HFF-Myc (cell line): ENCODE data around the gene COMP.
A peak's percentile ranks its signal among the peaks of the same experiment; 100 is the strongest.

ENCODE experiments used
- DNase-seq: peaks from one replicate; pipeline ENCODE4 v3.0.0-alpha.2; 2011; ENCODE audit warnings: low read depth; ENCODE audit errors: extremely low read depth
- H3K4me3 ChIP-seq: replicated peaks from 2 replicates; pipeline ENCODE4 v1.5.1; 2011; ENCODE audit warnings: low read depth, mild to moderate bottlenecking, control low read depth, low read length
- TF ChIP-seq, protein P1 (sequence below): IDR thresholded peaks from 2 replicates; pipeline ENCODE4 v1.5.1; 2012; ENCODE audit warnings: mild to moderate bottlenecking, low read depth, low read length, control low read depth; ENCODE audit errors: missing control alignments

COMP gene

GRCh38 chr19:18802354-18802753 is 11.2 kb upstream of the COMP start:
- DNase-seq = no peak
- TF ChIP-seq, protein P1, sequence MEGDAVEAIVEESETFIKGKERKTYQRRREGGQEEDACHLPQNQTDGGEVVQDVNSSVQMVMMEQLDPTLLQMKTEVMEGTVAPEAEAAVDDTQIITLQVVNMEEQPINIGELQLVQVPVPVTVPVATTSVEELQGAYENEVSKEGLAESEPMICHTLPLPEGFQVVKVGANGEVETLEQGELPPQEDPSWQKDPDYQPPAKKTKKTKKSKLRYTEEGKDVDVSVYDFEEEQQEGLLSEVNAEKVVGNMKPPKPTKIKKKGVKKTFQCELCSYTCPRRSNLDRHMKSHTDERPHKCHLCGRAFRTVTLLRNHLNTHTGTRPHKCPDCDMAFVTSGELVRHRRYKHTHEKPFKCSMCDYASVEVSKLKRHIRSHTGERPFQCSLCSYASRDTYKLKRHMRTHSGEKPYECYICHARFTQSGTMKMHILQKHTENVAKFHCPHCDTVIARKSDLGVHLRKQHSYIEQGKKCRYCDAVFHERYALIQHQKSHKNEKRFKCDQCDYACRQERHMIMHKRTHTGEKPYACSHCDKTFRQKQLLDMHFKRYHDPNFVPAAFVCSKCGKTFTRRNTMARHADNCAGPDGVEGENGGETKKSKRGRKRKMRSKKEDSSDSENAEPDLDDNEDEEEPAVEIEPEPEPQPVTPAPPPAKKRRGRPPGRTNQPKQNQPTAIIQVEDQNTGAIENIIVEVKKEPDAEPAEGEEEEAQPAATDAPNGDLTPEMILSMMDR = no peak
- no peak overlapping the region for H3K4me3 ChIP-seq

DNA sequence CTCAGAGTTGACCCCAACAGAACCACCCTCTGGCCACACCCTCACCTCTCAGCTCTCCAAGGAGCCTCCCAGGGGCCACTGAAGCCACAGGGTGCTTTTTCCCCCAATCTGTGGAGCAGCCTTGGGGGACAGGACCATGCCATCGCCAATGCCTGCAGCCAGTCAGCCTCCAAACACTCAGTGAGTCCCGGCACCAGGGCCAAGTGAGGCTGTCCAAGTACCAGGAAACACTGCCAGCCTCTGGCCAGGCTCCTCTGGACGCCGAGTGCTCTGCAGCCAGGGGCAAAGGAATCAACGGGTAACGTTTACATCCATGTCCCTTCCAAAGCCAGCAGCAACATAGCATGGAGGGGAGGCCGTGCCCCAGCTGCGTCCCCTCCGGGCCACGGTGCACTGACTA is 9.5 kb upstream of the COMP start:
- TF ChIP-seq, protein P1 = no peak
- DNase-seq = no peak
- H3K4me3 ChIP-seq = no peak overlapping the region

GRCh38 chr19:18800079-18800478 is 9.0 kb upstream of the COMP start:
- TF ChIP-seq, protein P1 = no peak
- DNase-seq = no peak
- no peak overlapping the region for H3K4me3 ChIP-seq

GRCh38 chr19:18799389-18799970 is 8.4 kb upstream of the COMP start:
- DNase-seq = no peak
- TF ChIP-seq, protein P1 = no peak
- no peak overlapping the region for H3K4me3 ChIP-seq

DNA sequence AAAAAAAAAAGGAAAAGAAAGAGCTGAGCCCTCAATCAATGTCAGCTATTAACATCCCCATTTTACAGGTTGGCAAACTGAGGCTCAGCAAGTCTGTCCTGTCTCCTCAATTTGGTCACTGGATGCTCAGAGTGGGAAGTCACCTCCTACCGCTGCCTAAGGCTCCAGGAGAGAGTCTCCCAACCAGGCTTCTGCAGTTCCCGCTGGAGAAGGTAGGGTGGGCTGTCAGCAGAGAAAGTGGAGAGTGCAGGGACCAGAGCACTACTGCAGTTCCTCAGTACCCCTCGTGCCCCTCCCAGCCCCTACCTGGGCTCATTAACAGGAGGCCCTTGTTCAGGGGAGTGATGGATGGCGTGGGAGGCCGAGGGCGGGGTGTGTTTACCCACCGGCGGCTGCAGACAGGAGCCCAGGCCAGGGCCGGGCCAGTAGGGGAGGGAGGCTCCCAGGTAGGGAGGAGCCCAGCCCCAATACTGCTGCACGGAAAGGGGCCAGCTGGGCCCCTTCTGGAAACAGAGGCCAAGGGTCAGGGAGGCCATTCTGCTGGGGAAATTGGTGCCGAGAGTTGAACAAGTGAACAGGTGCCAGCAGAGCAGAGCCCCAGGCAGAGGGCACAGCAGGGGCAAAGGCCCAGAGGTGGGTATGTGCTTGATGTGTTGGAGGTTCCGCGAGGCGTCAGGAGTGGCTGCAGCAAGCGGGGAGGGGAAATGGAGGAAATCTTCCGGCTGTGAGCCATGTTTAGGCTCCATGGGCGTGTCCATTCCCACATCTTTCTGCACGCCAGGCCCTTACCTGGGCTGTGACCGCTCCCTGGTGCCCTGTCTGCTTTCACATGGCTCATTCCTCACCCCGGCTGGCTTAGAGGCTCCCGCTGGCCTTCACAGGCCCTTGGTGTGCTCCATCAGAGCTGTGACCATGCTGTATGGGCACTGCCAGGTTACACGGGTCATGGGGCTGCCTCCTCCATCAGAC is 7.6 kb upstream of the COMP start:
- DNase-seq = no peak
- TF ChIP-seq, protein P1 = peak; percentile 10
- H3K4me3 ChIP-seq = no peak overlapping the region

DNA sequence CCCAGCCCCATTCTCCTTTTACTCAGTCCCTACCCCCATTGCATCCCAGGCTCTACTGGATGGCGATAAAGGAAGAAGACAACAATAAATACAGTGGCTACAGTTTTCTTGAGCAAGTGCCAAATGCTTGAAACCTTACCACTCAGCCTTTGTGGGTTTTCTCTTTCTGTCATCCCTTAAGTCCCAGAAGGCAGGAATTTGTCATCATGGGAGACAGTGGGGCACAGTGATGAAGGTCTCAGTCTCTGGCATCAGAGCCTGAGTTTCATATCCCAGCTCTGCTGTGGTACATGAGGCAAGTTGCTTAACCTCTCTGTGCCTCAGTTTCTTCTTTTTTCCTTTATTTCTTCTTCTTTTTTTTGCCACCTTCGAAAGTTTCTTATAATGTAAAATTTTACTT is 5.1 kb upstream of the COMP start:
- TF ChIP-seq, protein P1 = no peak
- DNase-seq = no peak
- no peak overlapping the region for H3K4me3 ChIP-seq

- TF ChIP-seq, protein P1 = no peak
- no peak for DNase-seq
- no peak overlapping the region for H3K4me3 ChIP-seq
These were observed 4.4 kb upstream of the COMP start for GRCh38 chr19:18795540-18795939.
